NCI-H128 (cell line): ENCODE results near the gene FOXK2.

ENCODE experiments used
- DNase-seq: peaks from one replicate; lab custom pipeline; 2025; ENCODE audit not compliant: unreplicated experiment; lab: John Stamatoyannopoulos, UW

Gene FOXK2

GRCh38 chr17:82602986-82603710, 83.6 kb downstream of the FOXK2 start:
- DNase-seq, result no peak

- DNase-seq, result no peak
Observed at GRCh38 chr17:82603981-82604448, 84.5 kb downstream of the FOXK2 start.

- no peak for DNase-seq
Observed at GRCh38 chr17:82604532-82604931, 85.0 kb downstream of the FOXK2 start.

GRCh38 chr17:82605939-82606600, 86.5 kb downstream of the FOXK2 start:
- no peak for DNase-seq

GRCh38 chr17:82608816-82609215, 89.3 kb downstream of the FOXK2 start:
- DNase-seq, result no peak

GRCh38 chr17:82609655-82610054, 90.1 kb downstream of the FOXK2 start:
- DNase-seq, result no peak

GRCh38 chr17:82611140-82612058, 91.9 kb downstream of the FOXK2 start:
- DNase-seq, result peak; percentile 18

GRCh38 chr17:82613283-82614094, 94.0 kb downstream of the FOXK2 start:
- no peak for DNase-seq

- no peak for DNase-seq
Observed at GRCh38 chr17:82614095-82614631, 94.6 kb downstream of the FOXK2 start.

GRCh38 chr17:82615084-82616020, 95.8 kb downstream of the FOXK2 start:
- DNase-seq, result no peak

GRCh38 chr17:82616021-82616711, 96.6 kb downstream of the FOXK2 start:
- DNase-seq, result no peak

GRCh38 chr17:82619211-82619610, 99.7 kb downstream of the FOXK2 start:
- DNase-seq, result no peak

- DNase-seq, result no peak
Observed at GRCh38 chr17:82619641-82620040, 100.1 kb downstream of the FOXK2 start.

GRCh38 chr17:82623707-82624106, 104.2 kb downstream of the FOXK2 start:
- DNase-seq, result no peak

GRCh38 chr17:82627405-82627804, 107.9 kb downstream of the FOXK2 start:
- DNase-seq, result no peak

GRCh38 chr17:82629748-82630147, 110.2 kb downstream of the FOXK2 start:
- no peak for DNase-seq

GRCh38 chr17:82630212-82630611, 110.7 kb downstream of the FOXK2 start:
- no peak for DNase-seq

GRCh38 chr17:82631544-82631943, 112.0 kb downstream of the FOXK2 start:
- no peak for DNase-seq

- DNase-seq, result no peak
Observed at GRCh38 chr17:82632451-82632850, 112.9 kb downstream of the FOXK2 start.
